NCI-H510A treated with DMSO at 0.1 percent for 48 hours (cell line): Measurements from ENCODE around the gene NFILZ.

Source experiments
- DNase-seq: peaks from one replicate; lab custom pipeline; 2025; lab: John Stamatoyannopoulos, UW

NFILZ gene

DNA sequence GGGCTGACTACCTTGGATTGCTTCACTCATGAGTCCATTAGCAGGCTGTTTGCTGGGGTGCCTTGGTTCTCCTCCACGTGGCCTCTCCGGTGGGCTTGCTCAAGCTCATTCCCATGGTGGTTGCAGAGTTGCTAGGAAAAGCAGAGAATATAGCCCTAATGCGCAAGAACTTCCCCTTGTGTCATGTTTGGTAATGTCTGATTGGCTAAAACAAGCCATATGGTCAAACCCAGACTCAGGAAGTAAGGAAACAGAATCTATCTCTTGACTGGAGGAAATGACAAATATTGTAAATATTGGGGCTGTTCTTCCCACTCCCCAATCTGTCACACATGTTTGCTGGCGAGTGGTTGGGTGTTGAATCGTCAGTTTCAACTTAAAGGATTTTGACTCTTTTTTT is 12.1 kb downstream of the NFILZ start:
- no peak for DNase-seq

DNA sequence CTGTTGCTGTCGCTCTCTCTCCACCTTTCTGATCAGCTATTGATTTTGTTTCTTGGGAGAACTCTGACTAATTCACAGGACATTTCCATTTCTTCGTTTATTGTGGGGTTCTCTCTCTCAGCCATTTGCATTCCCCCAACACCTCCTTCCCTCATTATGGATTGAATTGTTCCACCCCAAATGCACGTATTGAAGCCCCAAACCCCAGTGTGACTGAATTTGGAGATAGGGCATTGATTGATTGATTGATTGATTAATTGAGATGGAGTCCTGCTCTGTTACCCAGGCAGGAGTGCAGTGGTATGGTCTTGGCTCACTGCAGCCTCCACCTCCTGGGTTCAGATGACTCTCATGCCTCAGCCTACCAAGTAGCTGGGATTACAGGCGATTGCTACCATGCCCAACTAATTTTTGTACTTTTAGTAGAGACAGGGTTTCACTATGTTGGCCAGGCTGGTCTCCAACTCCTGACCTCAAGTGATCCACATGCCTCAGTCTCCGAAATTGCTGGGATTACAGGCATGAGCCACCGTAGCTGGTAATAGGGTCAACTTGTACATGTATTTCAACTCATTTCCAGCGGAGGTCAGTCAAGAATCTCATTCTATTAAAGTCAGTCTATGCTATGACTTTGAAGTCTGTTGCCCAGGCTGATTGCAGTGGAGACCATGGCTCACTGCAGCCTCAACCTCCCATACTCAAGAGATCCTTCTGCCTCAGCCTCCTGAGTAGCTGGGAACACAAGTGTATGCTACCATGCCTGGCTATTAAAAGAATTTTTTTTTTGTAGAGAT is 13.6 kb downstream of the NFILZ start:
- DNase-seq = no peak

DNA sequence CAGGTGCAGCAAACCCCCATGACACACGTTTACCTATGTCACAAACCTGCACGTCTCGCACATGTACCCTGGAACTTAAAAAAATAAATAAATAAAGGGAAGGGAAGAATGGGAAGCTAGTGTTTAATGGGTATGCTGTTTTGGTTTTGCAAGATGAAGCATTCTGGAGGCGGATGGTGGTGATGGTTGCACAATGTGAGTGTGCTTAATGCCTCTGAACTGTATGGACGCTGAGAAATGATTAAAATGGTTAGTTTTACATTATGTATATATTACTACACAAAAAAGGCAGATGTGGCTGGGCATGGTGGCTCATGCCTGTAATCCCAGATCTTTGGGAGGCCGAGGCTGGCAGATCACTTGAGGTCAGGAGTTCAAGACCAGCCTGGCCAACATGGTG is 17.8 kb downstream of the NFILZ start:
- no peak for DNase-seq

DNA sequence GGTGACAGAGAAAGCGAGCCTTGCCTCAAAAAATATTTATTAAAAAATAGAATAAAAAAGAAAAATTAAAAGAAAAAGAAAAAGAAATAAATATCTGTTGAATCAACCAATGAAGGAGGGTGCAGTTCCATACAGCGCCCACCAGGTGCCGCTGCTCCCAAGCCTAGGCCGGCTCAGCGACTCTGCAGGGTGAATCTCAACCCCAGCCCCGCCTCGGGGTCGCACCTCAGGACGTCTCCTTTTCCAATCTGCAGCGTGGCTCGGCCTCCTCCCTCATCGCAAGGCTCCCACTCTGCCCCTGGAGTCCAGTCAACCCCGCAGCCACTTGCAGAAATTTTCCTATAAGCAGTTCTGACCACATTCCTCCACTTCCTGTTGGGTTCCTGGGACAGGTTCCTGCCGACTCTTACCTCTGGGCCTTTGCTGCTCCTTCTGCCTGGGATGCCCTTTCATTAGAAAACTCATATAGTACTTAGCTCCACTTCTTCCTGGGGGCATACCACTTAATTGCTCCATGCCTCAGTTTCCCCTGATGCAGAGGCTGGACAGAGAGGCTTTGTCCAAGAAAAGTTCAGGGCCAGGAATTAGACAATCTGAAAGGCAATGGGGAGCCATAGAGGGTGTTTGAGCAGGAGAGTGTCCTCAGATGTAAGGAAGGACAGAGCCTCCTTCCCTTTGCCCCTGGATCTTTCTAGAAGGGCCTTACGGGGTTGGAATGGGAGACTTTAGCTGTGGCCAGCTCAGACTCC is 24.3 kb downstream of the NFILZ start:
- no peak for DNase-seq

DNA sequence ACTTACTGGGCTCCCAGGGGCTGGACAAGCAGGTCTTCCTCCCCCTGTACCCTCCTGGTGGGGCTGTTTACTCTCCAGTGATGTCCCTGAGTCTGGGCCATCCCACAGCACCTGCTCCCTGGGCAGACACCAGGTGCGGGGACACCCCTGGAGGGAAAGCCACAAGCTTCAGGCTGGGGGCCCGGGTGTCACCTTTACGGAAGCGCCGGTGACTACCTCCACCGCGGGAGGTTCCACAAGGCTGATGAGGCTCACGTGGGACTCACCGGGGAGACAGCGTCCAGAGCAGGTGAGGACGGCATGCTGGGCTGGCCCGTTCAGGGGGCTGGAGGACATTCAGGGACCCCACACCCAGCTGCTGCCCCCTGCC is 24.9 kb downstream of the NFILZ start:
- no peak for DNase-seq

DNA sequence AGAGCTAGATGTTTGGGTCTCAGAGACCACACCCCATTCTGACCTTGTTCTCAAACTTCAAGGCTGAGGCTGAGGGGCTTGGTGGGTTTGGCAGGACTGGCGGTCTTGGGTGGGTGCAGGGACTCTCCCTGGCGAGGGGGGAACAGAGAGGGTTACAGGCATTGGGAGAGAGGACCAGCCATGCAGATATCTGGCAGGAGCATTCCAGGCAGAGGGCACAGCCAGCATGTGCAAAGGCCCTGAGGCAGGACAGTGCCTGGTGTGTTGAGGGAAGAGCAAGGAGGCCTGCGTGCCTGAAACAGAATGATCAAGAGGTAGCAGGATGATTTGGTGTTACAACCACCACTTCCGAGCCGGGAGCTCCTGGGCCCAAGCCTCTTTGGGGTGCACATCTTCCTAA is 27.4 kb downstream of the NFILZ start:
- DNase-seq = no peak

GRCh38 chr19:8659905-8660304 is 29.5 kb downstream of the NFILZ start:
- no peak for DNase-seq

DNA sequence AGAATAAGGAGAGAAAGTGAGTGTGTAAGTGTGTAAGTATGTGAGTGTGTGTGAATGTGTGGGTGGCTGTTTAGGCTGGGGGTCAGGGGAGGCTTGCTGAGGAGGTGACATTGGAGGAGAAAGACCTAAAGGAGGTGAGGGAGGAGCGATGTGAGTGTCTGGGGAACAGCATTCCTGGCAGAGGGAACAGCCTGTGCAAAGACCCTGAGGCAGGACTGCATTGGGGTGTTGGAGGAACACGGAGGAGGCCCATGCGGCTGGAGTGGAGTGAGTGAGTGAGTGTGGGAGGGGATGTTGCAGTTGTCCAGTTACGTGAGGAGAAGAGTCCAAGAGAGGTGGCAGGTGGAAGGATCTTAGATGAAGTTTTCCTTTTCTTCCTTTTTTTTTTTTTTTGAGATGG is 31.8 kb downstream of the NFILZ start:
- no peak for DNase-seq

- no peak for DNase-seq
Observed at GRCh38 chr19:8663920-8664670, 33.7 kb downstream of the NFILZ start.

DNA sequence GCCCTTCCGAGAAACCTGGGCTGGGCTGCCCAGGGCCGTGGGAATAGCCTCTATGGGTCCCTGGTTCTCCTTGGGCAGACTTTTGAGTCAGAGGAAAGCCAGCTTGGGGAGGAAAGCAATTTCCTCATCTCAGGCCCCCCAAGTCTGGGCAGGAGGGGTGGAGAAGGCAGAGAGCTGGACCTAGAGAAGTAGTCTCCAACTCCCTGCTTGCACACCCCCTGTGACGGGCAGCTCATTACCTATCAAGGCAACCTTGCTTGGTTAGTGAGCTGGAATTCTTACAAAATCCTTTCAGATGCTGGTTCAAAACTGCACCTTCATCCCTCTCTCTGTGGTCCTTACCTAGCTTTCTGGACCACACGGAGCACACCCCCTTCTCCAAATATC is 34.2 kb downstream of the NFILZ start:
- no peak for DNase-seq

GRCh38 chr19:8665468-8666213 is 35.2 kb downstream of the NFILZ start:
- DNase-seq = no peak

- no peak for DNase-seq
Observed at GRCh38 chr19:8666814-8667405, 36.5 kb downstream of the NFILZ start.

DNA sequence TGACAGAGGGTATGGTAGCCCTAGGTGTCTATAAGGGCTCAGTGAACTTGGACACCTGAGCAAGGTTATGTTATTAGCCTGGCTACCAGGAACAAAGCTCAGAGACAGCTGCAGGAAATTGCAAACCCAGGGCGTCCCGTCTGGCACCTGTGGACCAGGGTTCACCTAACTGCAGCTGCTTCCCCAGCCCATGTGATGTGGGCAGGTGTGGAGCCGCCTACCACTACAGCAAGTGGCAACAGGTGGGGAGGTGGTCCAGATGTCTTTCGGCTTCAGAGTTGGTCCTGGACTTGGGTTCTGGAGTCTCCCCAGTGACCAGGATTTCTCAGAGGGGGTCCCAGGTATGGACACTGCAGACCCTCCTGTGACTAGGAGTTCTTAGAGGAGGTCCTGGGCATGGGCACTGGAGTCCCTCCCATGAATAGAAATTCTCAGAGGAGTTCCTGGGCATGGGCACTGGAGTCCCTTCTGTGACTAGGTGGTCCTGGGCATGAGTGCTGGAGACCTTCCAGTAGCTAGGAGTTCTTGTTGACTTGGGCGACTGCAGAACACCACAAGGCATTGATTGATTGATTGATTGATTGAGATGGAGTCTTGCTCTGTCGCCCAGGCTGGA is 43.0 kb downstream of the NFILZ start:
- no peak for DNase-seq

GRCh38 chr19:8675066-8675465 is 44.6 kb downstream of the NFILZ start:
- DNase-seq = no peak

- no peak for DNase-seq
Observed at GRCh38 chr19:8678244-8678807, 47.9 kb downstream of the NFILZ start.
